Endothelial cell of umbilical vein (primary cell): ENCODE results near the gene TLDC2. TPM values are rescaled to one million over a fixed set of nuclear protein-coding genes. Genes with fewer than 3 reads are reported as not detected.

ENCODE experiments used
- BruUV-seq: library from RNA; stranded (reverse); fragments of 400-500 nt; replicated peaks from 2 replicates; lab custom pipeline; 2021; lab: Mats Ljungman, UMichigan
- CTCF ChIA-PET: fragments of 300-600, 350-600 bp; sonication (Branson Sonifier 250); formaldehyde crosslinking; loops from one replicate; lab custom pipeline; 2021; ENCODE audit warnings: antibody characterized with exemption, inconsistent platforms; lab: Charles Lee
- POLR2A ChIA-PET: fragments of 300-600, 350-600 bp; sonication (Branson Sonifier 250); formaldehyde crosslinking; loops from one replicate; lab custom pipeline; 2021; ENCODE audit warnings: antibody characterized with exemption, inconsistent platforms; lab: Charles Lee
- DNase-seq: peaks from one replicate; pipeline ENCODE4 v3.0.0-alpha.2; 2011; ENCODE audit warnings: low read depth, low spot score
- FAIRE-seq: peaks from 2 replicates; lab custom pipeline; 2011; peaks lifted over from hg19 to GRCh38; lab: Jason Lieb, UNC
- H2AFZ ChIP-seq: 2 replicates; pipeline ENCODE4 v1.6.0; 2012; ENCODE audit warnings: low read depth, low read length, control low read depth, inconsistent platforms
- H3K27ac ChIP-seq: 2 replicates; pipeline ENCODE4 v1.5.1; 2011; ENCODE audit warnings: low read depth, mild to moderate bottlenecking, control low read depth, low read length, moderate library complexity; ENCODE audit not compliant: insufficient read depth
- H3K27me3 ChIP-seq, 2 experiments: 2 replicates each; pipeline versions ENCODE4 v1.6.0 to v1.6.1; 2011; ENCODE audit warnings: low read length in 2 of 2, mixed read lengths in 1 of 2; ENCODE audit not compliant: control insufficient read depth in 2 of 2, insufficient read depth in 2 of 2
- H3K36me3 ChIP-seq, 2 experiments: 2 replicates in 1 of 2; 3 replicates in 1 of 2; pipeline ENCODE4 v1.5.1; 2011; ENCODE audit warnings: low read length in 2 of 2, mild to moderate bottlenecking in 1 of 2, moderate library complexity in 1 of 2; ENCODE audit not compliant: control insufficient read depth in 2 of 2, insufficient read depth in 2 of 2; ENCODE audit errors: extremely low read depth in 1 of 2
- H3K4me1 ChIP-seq: 3 replicates; pipeline ENCODE4 v1.5.1; 2011; ENCODE audit warnings: mild to moderate bottlenecking, low read length; ENCODE audit not compliant: control insufficient read depth, insufficient read depth; ENCODE audit errors: extremely low read depth
- H3K4me2 ChIP-seq: 2 replicates; pipeline ENCODE4 v1.6.1; 2011; ENCODE audit warnings: low read length, control low read depth, mixed read lengths; ENCODE audit not compliant: insufficient read depth
- H3K4me3 ChIP-seq, 3 experiments: fragments of 200-600 bp in 1 of 3; sonication (generic), shearing (Covaris generic) in 1 of 3; replicated peaks in 1 of 3; 2 replicates each; pipeline ENCODE4 v1.5.1; 2011 to 2016; ENCODE audit warnings: control low read depth in 3 of 3, low read length in 3 of 3, mild to moderate bottlenecking in 2 of 3, inconsistent platforms in 1 of 3, low read depth in 1 of 3, moderate library complexity in 1 of 3; ENCODE audit not compliant: insufficient read depth in 1 of 3
- H3K79me2 ChIP-seq: 2 replicates; pipeline ENCODE4 v1.6.0; 2012; ENCODE audit warnings: low read length, inconsistent platforms; ENCODE audit not compliant: control insufficient read depth, insufficient read depth
- H3K9ac ChIP-seq: replicated peaks from 2 replicates; pipeline ENCODE3; 2011; ENCODE audit warnings: low read length, control low read depth; ENCODE audit not compliant: insufficient read depth; ENCODE audit errors: extremely low read depth
- H3K9me1 ChIP-seq: replicated peaks from 3 replicates; pipeline ENCODE4 v1.6.0; 2011; ENCODE audit warnings: mild to moderate bottlenecking, low read length; ENCODE audit not compliant: control insufficient read depth, insufficient read depth; ENCODE audit errors: extremely low read depth
- H3K9me3 ChIP-seq: replicated peaks from 2 replicates; pipeline ENCODE4 v1.5.1; 2012; ENCODE audit warnings: low read length, inconsistent platforms; ENCODE audit not compliant: control insufficient read depth, insufficient read depth
- H4K20me1 ChIP-seq: replicated peaks from 2 replicates; pipeline ENCODE3; 2011; ENCODE audit warnings: mild to moderate bottlenecking, low read length; ENCODE audit not compliant: control insufficient read depth, insufficient read depth; ENCODE audit errors: extremely low read depth
- EZH2 ChIP-seq: IDR thresholded peaks from 2 replicates; pipeline ENCODE4 v1.6.1; 2012; ENCODE audit warnings: borderline replicate concordance, low read depth, mild to moderate bottlenecking, moderate library complexity, low read length, inconsistent platforms; ENCODE audit not compliant: severe bottlenecking
- FOS ChIP-seq: IDR thresholded peaks from 2 replicates; pipeline ENCODE4 v1.6.1; 2011; ENCODE audit warnings: mild to moderate bottlenecking, low read length, moderate library complexity, borderline replicate concordance; ENCODE audit not compliant: insufficient read depth
- GATA2 ChIP-seq: IDR thresholded peaks from 2 replicates; pipeline ENCODE4 v1.7.0; 2011; ENCODE audit warnings: low read depth, mild to moderate bottlenecking, moderate library complexity, mixed read lengths, low read length; ENCODE audit not compliant: insufficient read length, insufficient read depth
- JUN ChIP-seq: IDR thresholded peaks from 2 replicates; pipeline ENCODE4 v1.6.1; 2011; ENCODE audit warnings: borderline replicate concordance, low read depth; ENCODE audit not compliant: insufficient read length, insufficient read depth
- MYC ChIP-seq: IDR thresholded peaks from one replicate; pipeline ENCODE4 v1.6.1; 2011; ENCODE audit warnings: mild to moderate bottlenecking, low read depth, low read length
- POLR2A ChIP-seq: IDR thresholded peaks from 2 replicates; pipeline ENCODE4 v1.6.1; 2012; ENCODE audit warnings: low read depth, mild to moderate bottlenecking, control low read depth, low read length
- POLR2AphosphoS5 ChIP-seq: IDR thresholded peaks from 2 replicates; pipeline ENCODE4 v1.6.1; 2012; ENCODE audit warnings: low read depth, mild to moderate bottlenecking, control low read depth, low read length, moderate library complexity; ENCODE audit not compliant: insufficient read depth
- dilution Hi-C: fragments of 300-500 bp; cut with MboI; formaldehyde crosslinking; loops from one replicate; pipeline ENCODE4 v1.15.0; 2019; ENCODE audit warnings: low sequenced_read_pairs; ENCODE audit not compliant: extremely low pct_ligation_motif_present
- intact Hi-C: fragments of 100-400 bp; cut with micrococcal nuclease; formaldehyde crosslinking; loops from one replicate; pipeline ENCODE4 v1.10.0; 2022
- polyA plus RNA-seq, 4 experiments: library from polyadenylated mRNA; depleted of rRNA in 3 of 4; stranded (reverse) in 3 of 4; unstranded in 1 of 4; fragments of >200 nt; gene quantifications; 2 replicates each; pipeline versions ENCODE4 v1.2.1 to v1.2.3, GENCODE V29; 2011 to 2012; ENCODE audit warnings: missing spikeins in 1 of 4
- total RNA-seq: library from RNA; stranded (reverse); gene quantifications from 2 replicates; pipeline ENCODE4 v1.2.3, GENCODE V29; 2021
- TF ChIP-seq, protein P1 (sequence below), 2 donors: IDR thresholded peaks; 1 replicate in 1 of 2; 2 replicates in 1 of 2; pipeline ENCODE4 v1.5.1; 2011; ENCODE audit warnings: low read length in 2 of 2, mild to moderate bottlenecking in 2 of 2, moderate library complexity in 2 of 2, control low read depth in 1 of 2, inconsistent platforms in 1 of 2, low read depth in 1 of 2; ENCODE audit not compliant: insufficient read depth in 1 of 2; ENCODE audit errors: extremely low read depth in 1 of 2
- TF ChIP-seq, protein P2 (sequence below): IDR thresholded peaks from 2 replicates; pipeline ENCODE4 v1.6.1; 2011; ENCODE audit not compliant: insufficient read depth, insufficient read length

Gene TLDC2
- total and polyA plus RNA-seq, 2 donors (not counting 3 experiments of a cell fraction or from before 2014, with no cell fraction given) = not detected

- BruUV-seq = no TSS peak
- Histone ChIP-seq H3K9me1 (no peaks in the 10 kb centered on the region), H3K79me2 (no peaks in the 10 kb centered on the region), H3K27me3 (no peaks in the 10 kb centered on the region), H3K4me3 (no peak overlapping the region), H2AFZ (no peak overlapping the region), H3K36me3 (no peaks in the 10 kb centered on the region), H3K9me3 (no peaks in the 10 kb centered on the region), H3K4me1 (no peaks in the 10 kb centered on the region), H3K9ac (no peak overlapping the region), H3K4me2 (no peak overlapping the region), H3K27ac (no peak overlapping the region), H4K20me1 (no peaks in the 10 kb centered on the region)
- dilution Hi-C loops (no loop called here), intact Hi-C loops (no loop called here)
- TF ChIP-seq, protein P1, sequence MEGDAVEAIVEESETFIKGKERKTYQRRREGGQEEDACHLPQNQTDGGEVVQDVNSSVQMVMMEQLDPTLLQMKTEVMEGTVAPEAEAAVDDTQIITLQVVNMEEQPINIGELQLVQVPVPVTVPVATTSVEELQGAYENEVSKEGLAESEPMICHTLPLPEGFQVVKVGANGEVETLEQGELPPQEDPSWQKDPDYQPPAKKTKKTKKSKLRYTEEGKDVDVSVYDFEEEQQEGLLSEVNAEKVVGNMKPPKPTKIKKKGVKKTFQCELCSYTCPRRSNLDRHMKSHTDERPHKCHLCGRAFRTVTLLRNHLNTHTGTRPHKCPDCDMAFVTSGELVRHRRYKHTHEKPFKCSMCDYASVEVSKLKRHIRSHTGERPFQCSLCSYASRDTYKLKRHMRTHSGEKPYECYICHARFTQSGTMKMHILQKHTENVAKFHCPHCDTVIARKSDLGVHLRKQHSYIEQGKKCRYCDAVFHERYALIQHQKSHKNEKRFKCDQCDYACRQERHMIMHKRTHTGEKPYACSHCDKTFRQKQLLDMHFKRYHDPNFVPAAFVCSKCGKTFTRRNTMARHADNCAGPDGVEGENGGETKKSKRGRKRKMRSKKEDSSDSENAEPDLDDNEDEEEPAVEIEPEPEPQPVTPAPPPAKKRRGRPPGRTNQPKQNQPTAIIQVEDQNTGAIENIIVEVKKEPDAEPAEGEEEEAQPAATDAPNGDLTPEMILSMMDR (IDR thresholded peaks at IDR 0.05; ENCODE audit: extremely low read depth in 1 of 2, insufficient read depth in 1 of 2, low read depth in 1 of 2, low read length in 2 of 2) = no peak
- TF ChIP-seq JUN (no peak), FOS (no peak), POLR2A (no peak), GATA2 (no peak)
- ChIA-PET CTCF (no interaction called here), POLR2A (no interaction called here)
- no peak for FAIRE-seq
- DNase-seq = no peak
These were observed 5.4 kb downstream of the TLDC2 start for GRCh38 chr20:36881331-36881730.

DNA sequence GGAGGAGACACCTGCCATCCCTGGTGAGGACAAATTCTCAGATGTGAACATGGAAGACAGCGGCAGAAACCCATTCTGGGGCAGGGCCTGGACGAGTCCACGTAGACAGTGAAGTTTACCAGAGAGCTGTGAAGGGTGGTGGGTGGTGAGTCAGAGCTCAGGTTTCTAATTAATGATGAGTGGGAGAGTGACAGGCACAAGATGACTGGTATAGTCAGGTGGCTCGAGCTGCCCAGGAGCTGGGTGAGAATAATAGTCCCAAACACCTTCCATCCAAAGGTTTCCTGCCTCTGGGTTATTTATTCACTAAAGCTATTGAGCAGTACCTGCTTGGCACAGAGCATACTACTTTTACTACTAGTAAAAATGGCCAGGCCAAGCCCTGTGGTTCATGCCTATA is 6.0 kb downstream of the TLDC2 start:
- Histone ChIP-seq H3K4me3 (no peak overlapping the region), H3K9me3 (no peaks in the 10 kb centered on the region), H3K4me2 (no peak overlapping the region), H2AFZ (no peak overlapping the region), H3K36me3 (no peaks in the 10 kb centered on the region), H3K4me1 (no peaks in the 10 kb centered on the region), H3K27me3 (no peaks in the 10 kb centered on the region), H3K27ac (no peak overlapping the region), H3K79me2 (no peaks in the 10 kb centered on the region), H4K20me1 (no peaks in the 10 kb centered on the region), H3K9me1 (no peaks in the 10 kb centered on the region), H3K9ac (no peak overlapping the region)
- POLR2A ChIA-PET = no interaction called here
- BruUV-seq = no TSS peak
- CTCF ChIA-PET = interaction anchor here (0.8 to 2.0 kb wide), 4 partner anchors 9 to 59 kb away, joined by 3 to 6 read pairs (median 4); a partner anchor contains a TSS
- no peak for DNase-seq
- dilution Hi-C loops (no loop called here), intact Hi-C loops (no loop called here)
- FAIRE-seq = no peak
- no peak for TF ChIP-seq MYC
- TF ChIP-seq, protein P1 (IDR thresholded peaks at IDR 0.05; ENCODE audit: extremely low read depth in 1 of 2, insufficient read depth in 1 of 2, low read depth in 1 of 2, low read length in 2 of 2) = no peak
- no peak for TF ChIP-seq POLR2A
- TF ChIP-seq, protein P2, sequence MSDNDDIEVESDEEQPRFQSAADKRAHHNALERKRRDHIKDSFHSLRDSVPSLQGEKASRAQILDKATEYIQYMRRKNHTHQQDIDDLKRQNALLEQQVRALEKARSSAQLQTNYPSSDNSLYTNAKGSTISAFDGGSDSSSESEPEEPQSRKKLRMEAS = no peak
- no peak for TF ChIP-seq EZH2
- no peak for TF ChIP-seq GATA2
- no peak for TF ChIP-seq FOS
- TF ChIP-seq POLR2AphosphoS5 = no peak
- no peak for TF ChIP-seq JUN
